GM23248 (cell line): ENCODE data around the gene LPP.

Experiments used
- EZH2 ChIP-seq: fragments of 200-600 bp; sonication (generic); IDR thresholded peaks from 2 replicates; pipeline ENCODE4 v1.6.1; 2018; ENCODE audit warnings: antibody characterized with exemption, mild to moderate bottlenecking; ENCODE audit not compliant: insufficient read depth, poor library complexity, severe bottlenecking
- EZH2phosphoT487 ChIP-seq: fragments of 200-600 bp; sonication (generic); IDR thresholded peaks from 2 replicates; pipeline ENCODE4 v1.6.1; 2018; ENCODE audit warnings: antibody characterized with exemption, moderate library complexity, mild to moderate bottlenecking, low read depth; ENCODE audit not compliant: insufficient read depth

DNA sequence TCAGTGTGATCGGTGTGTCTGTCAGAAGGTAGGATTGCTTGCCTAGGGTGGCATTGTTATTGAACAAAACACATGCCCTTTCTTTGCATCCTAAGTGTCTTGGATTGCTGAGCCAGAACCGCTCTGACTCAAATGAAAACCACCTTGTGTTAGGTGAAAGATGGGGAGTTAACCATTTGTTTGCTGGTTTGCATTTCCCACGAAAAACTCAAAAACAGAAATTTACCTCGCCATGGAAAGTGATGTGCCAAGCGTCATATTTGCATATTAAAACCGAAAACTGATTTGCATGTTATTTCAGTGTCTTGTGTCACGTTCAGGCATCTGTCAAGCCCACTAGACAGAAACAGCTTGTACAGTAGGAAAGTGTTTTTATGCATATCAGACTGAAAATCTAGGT, 543.2 kb downstream of the LPP start:
- TF ChIP-seq EZH2phosphoT487 (no peak), EZH2 (no peak)
